Hepatocyte (in vitro differentiated cells): ENCODE results near the gene TMEM134. TPM values are rescaled to one million over a fixed set of nuclear protein-coding genes. Genes with fewer than 3 reads are reported as not detected.

ENCODE experiments used
- DNase-seq: peaks from one replicate; pipeline ENCODE4 v3.0.0-alpha.2; 2016; ENCODE audit warnings: low spot score
- H2AFZ ChIP-seq: fragments of 200-600 bp; sonication (generic); 2 replicates; pipeline ENCODE4 v1.6.0; 2016; ENCODE audit warnings: antibody characterized with exemption, mild to moderate bottlenecking
- H3K27ac ChIP-seq: fragments of 200-600 bp; sonication (generic); 2 replicates; pipeline ENCODE4 v1.5.1; 2016; ENCODE audit warnings: mild to moderate bottlenecking
- H3K27me3 ChIP-seq: fragments of 200-600 bp; sonication (generic); 2 replicates; pipeline ENCODE4 v1.6.1; 2016
- H3K36me3 ChIP-seq: fragments of 200-600 bp; sonication (generic); replicated peaks from 2 replicates; pipeline ENCODE4 v1.5.1; 2016; ENCODE audit warnings: low read depth; ENCODE audit not compliant: insufficient read depth
- H3K4me1 ChIP-seq: fragments of 200-600 bp; sonication (generic); 2 replicates; pipeline ENCODE4 v1.5.1; 2016; ENCODE audit warnings: mild to moderate bottlenecking, moderate library complexity; ENCODE audit not compliant: insufficient read depth
- H3K4me2 ChIP-seq: fragments of 200-600 bp; sonication (generic); 2 replicates; pipeline ENCODE4 v1.6.0; 2016
- H3K4me3 ChIP-seq: fragments of 200-600 bp; sonication (generic); 2 replicates; pipeline ENCODE4 v1.5.1; 2016; ENCODE audit warnings: mild to moderate bottlenecking
- H3K79me2 ChIP-seq: fragments of 200-600 bp; sonication (generic); 2 replicates; pipeline ENCODE4 v1.6.0; 2017; ENCODE audit warnings: mild to moderate bottlenecking
- H3K9me2 ChIP-seq: fragments of 200-600 bp; sonication (generic); replicated peaks from 2 replicates; pipeline ENCODE4 v1.6.0; 2017; ENCODE audit warnings: mild to moderate bottlenecking; ENCODE audit not compliant: insufficient read depth
- H3K9me3 ChIP-seq: fragments of 200-600 bp; sonication (generic); 2 replicates; pipeline ENCODE4 v1.5.1; 2016; ENCODE audit warnings: low read depth, mild to moderate bottlenecking
- H4K20me1 ChIP-seq: fragments of 200-600 bp; sonication (generic); 2 replicates; pipeline ENCODE4 v1.6.0; 2016; ENCODE audit warnings: mild to moderate bottlenecking; ENCODE audit not compliant: insufficient read depth, poor library complexity, severe bottlenecking
- EZH2 ChIP-seq: fragments of 200-600 bp; sonication (generic); IDR thresholded peaks from 2 replicates; pipeline ENCODE4 v1.6.1; 2016; ENCODE audit warnings: antibody characterized with exemption, mild to moderate bottlenecking, borderline replicate concordance
- EZH2phosphoT487 ChIP-seq: fragments of 200-600 bp; sonication (generic); IDR thresholded peaks from one replicate; pipeline ENCODE4 v1.6.1; 2018; ENCODE audit warnings: antibody characterized with exemption, mild to moderate bottlenecking, low read depth, moderate library complexity; ENCODE audit not compliant: unreplicated experiment, severe bottlenecking
- WGBS: methylation state at CpG from one replicate; pipeline ENCODE4 v1.1.6; 2016; ENCODE audit warnings: low lambda C conversion rate; ENCODE audit errors: missing lambda C conversion rate; 5-methylcytosine and 5-hydroxymethylcytosine counted together
- polyA plus RNA-seq: library from polyadenylated mRNA; unstranded; fragments of >200 nt; fragmentation: Nextera tagmentation; extraction: Ambion mirVana; gene quantifications from 2 replicates; pipeline ENCODE4 v1.2.1, GENCODE V29; 2016
- total RNA-seq: library from RNA; depleted of rRNA; stranded (reverse); fragments of >200 nt; gene quantifications from 2 replicates; pipeline ENCODE4 v1.2.3, GENCODE V29; 2014
- TF ChIP-seq, protein P1 (sequence below): fragments of 200-600 bp; sonication (generic); IDR thresholded peaks from 2 replicates; pipeline ENCODE4 v1.5.1; 2016; ENCODE audit warnings: antibody characterized with exemption, mild to moderate bottlenecking; ENCODE audit not compliant: poor library complexity

The TMEM134 gene
- total and polyA plus RNA-seq, 2 experiments from 2014 or later = 43.2 to 93.7 TPM

DNA sequence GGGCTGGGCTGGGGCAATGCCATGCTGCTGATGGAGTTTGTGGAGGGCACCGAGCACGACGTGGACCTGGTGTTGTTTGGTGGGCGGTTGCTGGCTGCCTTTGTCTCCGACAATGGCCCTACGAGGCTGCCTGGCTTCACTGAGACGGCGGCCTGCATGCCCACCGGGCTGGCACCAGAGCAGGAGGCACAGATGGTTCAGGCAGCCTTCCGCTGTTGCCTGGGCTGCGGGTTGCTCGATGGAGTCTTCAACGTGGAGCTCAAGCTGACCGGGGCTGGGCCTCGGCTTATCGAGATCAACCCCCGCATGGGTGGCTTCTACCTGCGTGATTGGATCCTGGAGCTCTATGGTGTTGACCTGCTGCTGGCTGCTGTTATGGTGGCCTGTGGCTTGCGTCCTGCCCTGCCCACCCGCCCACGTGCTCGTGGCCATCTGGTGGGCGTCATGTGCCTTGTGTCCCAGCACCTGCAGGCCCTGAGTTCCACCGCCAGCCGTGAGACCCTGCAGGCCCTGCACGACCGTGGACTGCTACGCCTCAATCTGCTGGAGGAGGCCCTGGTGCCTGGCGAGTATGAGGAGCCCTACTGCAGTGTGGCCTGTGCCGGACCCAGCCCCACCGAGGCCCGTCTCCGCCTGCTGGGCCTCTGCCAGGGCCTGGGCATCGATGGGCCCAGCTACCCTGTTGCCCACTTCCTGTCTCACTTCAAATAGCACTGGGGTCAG, 45.0 kb downstream of the TMEM134 start:
- Histone ChIP-seq H3K4me2 (no peak overlapping the region), H3K4me3 (no peak overlapping the region), H3K4me1 (peaks cover 10% of the 10 kb centered on the region), H3K9me3 (no peaks in the 10 kb centered on the region), H3K9me2 (no peaks in the 10 kb centered on the region), H3K36me3 (no peaks in the 10 kb centered on the region), H3K27ac (no peak overlapping the region), H2AFZ (no peak overlapping the region), H3K79me2 (peaks cover 6% of the 10 kb centered on the region), H4K20me1 (no peaks in the 10 kb centered on the region), H3K27me3 (no peaks in the 10 kb centered on the region)
- WGBS = 90% methylated on average over 33 of the region's 34 CpGs
- TF ChIP-seq, protein P1, sequence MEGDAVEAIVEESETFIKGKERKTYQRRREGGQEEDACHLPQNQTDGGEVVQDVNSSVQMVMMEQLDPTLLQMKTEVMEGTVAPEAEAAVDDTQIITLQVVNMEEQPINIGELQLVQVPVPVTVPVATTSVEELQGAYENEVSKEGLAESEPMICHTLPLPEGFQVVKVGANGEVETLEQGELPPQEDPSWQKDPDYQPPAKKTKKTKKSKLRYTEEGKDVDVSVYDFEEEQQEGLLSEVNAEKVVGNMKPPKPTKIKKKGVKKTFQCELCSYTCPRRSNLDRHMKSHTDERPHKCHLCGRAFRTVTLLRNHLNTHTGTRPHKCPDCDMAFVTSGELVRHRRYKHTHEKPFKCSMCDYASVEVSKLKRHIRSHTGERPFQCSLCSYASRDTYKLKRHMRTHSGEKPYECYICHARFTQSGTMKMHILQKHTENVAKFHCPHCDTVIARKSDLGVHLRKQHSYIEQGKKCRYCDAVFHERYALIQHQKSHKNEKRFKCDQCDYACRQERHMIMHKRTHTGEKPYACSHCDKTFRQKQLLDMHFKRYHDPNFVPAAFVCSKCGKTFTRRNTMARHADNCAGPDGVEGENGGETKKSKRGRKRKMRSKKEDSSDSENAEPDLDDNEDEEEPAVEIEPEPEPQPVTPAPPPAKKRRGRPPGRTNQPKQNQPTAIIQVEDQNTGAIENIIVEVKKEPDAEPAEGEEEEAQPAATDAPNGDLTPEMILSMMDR = no peak
- TF ChIP-seq EZH2 = no peak
- TF ChIP-seq EZH2phosphoT487 = no peak
- DNase-seq = no peak

DNA sequence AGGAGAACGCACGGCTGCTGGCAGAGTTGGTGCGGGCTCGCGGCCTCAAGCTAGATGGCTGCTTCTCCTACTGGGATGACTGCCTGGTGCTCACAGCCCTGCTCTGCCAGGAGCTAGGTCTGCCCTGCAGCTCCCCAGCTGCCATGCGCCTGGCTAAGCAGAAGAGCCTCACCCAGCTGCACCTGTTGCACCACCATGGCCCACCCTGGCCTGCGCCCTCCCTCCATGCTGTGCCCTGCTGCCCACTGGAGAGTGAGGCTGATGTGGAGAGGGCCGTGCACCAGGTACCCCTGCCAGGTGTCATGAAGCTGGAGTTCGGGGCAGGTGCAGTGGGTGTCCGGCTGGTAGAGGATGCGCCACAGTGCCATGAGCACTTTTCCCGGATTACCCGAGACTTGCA, 45.6 kb downstream of the TMEM134 start:
- no peaks in the 10 kb centered on the region for H3K9me2 ChIP-seq
- no peak for DNase-seq
- H3K27ac ChIP-seq = no peak overlapping the region
- no peak overlapping the region for H3K4me3 ChIP-seq
- WGBS = 98% methylated on average over 13 of the region's 13 CpGs
- no peaks in the 10 kb centered on the region for H3K9me3 ChIP-seq
- H3K4me1 ChIP-seq = peaks cover 10% of the 10 kb centered on the region
- no peaks in the 10 kb centered on the region for H3K27me3 ChIP-seq
- peaks cover under 1% of the 10 kb centered on the region for H3K79me2 ChIP-seq
- H3K36me3 ChIP-seq = no peaks in the 10 kb centered on the region
- H4K20me1 ChIP-seq = no peaks in the 10 kb centered on the region
- TF ChIP-seq, protein P1 = no peak
- TF ChIP-seq EZH2 (no peak), EZH2phosphoT487 (no peak)
- no peak overlapping the region for H3K4me2 ChIP-seq
- H2AFZ ChIP-seq = no peak overlapping the region

DNA sequence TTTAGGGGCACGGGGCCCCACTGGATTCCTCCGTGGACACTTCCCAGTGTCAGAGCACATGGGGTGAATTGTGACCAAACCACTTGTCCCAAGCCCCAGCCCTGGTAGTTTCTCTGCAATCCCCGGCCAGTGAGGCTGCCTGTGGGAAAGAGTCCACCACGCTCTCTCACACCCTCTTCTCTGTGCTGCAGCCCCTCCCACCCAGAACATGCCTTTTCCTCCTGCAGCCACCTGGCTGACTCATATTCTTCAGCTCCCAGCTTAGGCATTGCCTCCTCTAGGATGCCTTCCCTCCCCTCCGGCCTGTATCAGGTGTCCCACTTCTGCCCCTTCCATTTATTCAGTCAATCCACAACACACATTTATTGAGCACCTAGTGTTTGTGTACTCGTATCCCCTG, 46.2 kb downstream of the TMEM134 start:
- no peaks in the 10 kb centered on the region for H4K20me1 ChIP-seq
- peaks cover 10% of the 10 kb centered on the region for H3K4me1 ChIP-seq
- H3K9me2 ChIP-seq = no peaks in the 10 kb centered on the region
- no peaks in the 10 kb centered on the region for H3K9me3 ChIP-seq
- TF ChIP-seq EZH2phosphoT487 (no peak), EZH2 (no peak)
- TF ChIP-seq, protein P1 = no peak
- no peaks in the 10 kb centered on the region for H3K36me3 ChIP-seq
- no peak overlapping the region for H2AFZ ChIP-seq
- H3K27me3 ChIP-seq = no peaks in the 10 kb centered on the region
- WGBS = 60% methylated on average over 6 of the region's 6 CpGs
- H3K27ac ChIP-seq = no peak overlapping the region
- H3K4me2 ChIP-seq = no peak overlapping the region
- H3K79me2 ChIP-seq = no peaks in the 10 kb centered on the region
- no peak overlapping the region for H3K4me3 ChIP-seq
- peak; percentile 67 for DNase-seq
